Measurements from ENCODE around the gene PARP1.

PARP1 gene

DNA sequence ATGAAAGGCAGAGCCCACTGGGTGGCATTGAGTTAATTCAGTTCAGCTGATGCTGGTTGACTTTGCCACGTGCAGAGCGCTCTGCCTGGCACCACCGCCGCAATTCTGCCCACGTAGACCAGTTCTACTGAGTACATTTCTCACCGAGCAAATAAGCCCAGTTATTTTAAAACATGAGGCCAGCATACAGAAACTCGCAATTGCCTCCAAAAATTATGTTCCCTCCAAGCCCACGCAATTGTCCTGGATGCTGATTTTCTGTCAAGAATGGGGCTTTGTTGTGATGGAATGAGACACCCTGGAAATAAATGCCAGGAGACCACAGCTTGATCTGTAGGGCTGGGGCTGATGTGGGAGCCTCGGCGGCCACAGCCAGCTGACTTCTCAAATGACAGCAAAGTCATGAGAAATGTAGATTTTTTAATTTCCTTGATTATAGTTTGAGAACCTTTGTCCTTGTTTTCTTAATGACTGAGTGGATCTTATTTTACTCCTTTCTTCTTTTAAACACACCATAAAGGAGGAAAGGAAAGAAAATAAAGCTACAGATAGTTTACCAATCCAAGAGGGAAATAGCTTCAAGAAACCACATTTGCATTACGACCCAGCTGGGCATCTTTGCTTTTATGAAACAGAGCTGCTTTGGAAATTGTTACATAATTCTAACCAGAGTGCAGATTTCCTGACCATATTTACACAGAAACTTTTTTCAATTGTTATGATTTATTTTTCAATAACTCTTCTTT is 11.6 kb upstream of the PARP1 start:
- Histone ChIP-seq H3K9ac (ENCODE audit: low read length) (no peak overlapping the region), H3K79me2 (ENCODE audit: insufficient read depth, low read length) (no peaks in the 10 kb centered on the region), H2AFZ (ENCODE audit: low read length) (no peak overlapping the region), H3K27ac (ENCODE audit: low read depth, low read length, poor library complexity, severe bottlenecking) (peak overlapping the region; percentile 4), H3K9me2 (ENCODE audit: low read depth, low read length) (no peaks in the 10 kb centered on the region), H3K27me3 (ENCODE audit: insufficient read depth, low read length) (no peaks in the 10 kb centered on the region), H3K4me2 (ENCODE audit: low read length) (no peak overlapping the region), H3K4me3 (ENCODE audit: low read depth, low read length, poor library complexity, severe bottlenecking) (no peak overlapping the region), H3K4me1 (ENCODE audit: insufficient read depth, low read length, severe bottlenecking) (peaks cover 33% of the 10 kb centered on the region), H3K36me3 (ENCODE audit: insufficient read depth, low read length) (no peaks in the 10 kb centered on the region), H3K9me3 (ENCODE audit: low read length) (no peaks in the 10 kb centered on the region), H3F3A (ENCODE audit: insufficient read depth, low read length) (no peaks in the 10 kb centered on the region), H4K20me1 (ENCODE audit: insufficient read depth, low read length) (no peaks in the 10 kb centered on the region)
- no peak for TF ChIP-seq EZH2 (IDR thresholded peaks at IDR 0.05; ENCODE audit: borderline replicate concordance, low read length)
- TF ChIP-seq, protein P1, sequence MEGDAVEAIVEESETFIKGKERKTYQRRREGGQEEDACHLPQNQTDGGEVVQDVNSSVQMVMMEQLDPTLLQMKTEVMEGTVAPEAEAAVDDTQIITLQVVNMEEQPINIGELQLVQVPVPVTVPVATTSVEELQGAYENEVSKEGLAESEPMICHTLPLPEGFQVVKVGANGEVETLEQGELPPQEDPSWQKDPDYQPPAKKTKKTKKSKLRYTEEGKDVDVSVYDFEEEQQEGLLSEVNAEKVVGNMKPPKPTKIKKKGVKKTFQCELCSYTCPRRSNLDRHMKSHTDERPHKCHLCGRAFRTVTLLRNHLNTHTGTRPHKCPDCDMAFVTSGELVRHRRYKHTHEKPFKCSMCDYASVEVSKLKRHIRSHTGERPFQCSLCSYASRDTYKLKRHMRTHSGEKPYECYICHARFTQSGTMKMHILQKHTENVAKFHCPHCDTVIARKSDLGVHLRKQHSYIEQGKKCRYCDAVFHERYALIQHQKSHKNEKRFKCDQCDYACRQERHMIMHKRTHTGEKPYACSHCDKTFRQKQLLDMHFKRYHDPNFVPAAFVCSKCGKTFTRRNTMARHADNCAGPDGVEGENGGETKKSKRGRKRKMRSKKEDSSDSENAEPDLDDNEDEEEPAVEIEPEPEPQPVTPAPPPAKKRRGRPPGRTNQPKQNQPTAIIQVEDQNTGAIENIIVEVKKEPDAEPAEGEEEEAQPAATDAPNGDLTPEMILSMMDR (IDR thresholded peaks at IDR 0.05; ENCODE audit: low read length), result no peak

- Histone ChIP-seq H3K9me2 (ENCODE audit: low read depth, low read length) (no peaks in the 10 kb centered on the region), H3K27ac (ENCODE audit: low read depth, low read length, poor library complexity, severe bottlenecking) (no peak overlapping the region), H2AFZ (ENCODE audit: low read length) (no peak overlapping the region), H3F3A (ENCODE audit: insufficient read depth, low read length) (no peaks in the 10 kb centered on the region), H3K79me2 (ENCODE audit: insufficient read depth, low read length) (no peaks in the 10 kb centered on the region), H4K20me1 (ENCODE audit: insufficient read depth, low read length) (no peaks in the 10 kb centered on the region), H3K4me2 (ENCODE audit: low read length) (no peak overlapping the region), H3K36me3 (ENCODE audit: insufficient read depth, low read length) (no peaks in the 10 kb centered on the region), H3K4me3 (ENCODE audit: low read depth, low read length, poor library complexity, severe bottlenecking) (no peak overlapping the region), H3K4me1 (ENCODE audit: insufficient read depth, low read length, severe bottlenecking) (peaks cover 33% of the 10 kb centered on the region), H3K9me3 (ENCODE audit: low read length) (no peaks in the 10 kb centered on the region), H3K9ac (ENCODE audit: low read length) (no peak overlapping the region), H3K27me3 (ENCODE audit: insufficient read depth, low read length) (no peaks in the 10 kb centered on the region)
- TF ChIP-seq EZH2 (IDR thresholded peaks at IDR 0.05; ENCODE audit: borderline replicate concordance, low read length), result no peak
- TF ChIP-seq, protein P1 (IDR thresholded peaks at IDR 0.05; ENCODE audit: low read length), result no peak
Observed at GRCh38 chr1:226417830-226418546, 10.1 kb upstream of the PARP1 start.

DNA sequence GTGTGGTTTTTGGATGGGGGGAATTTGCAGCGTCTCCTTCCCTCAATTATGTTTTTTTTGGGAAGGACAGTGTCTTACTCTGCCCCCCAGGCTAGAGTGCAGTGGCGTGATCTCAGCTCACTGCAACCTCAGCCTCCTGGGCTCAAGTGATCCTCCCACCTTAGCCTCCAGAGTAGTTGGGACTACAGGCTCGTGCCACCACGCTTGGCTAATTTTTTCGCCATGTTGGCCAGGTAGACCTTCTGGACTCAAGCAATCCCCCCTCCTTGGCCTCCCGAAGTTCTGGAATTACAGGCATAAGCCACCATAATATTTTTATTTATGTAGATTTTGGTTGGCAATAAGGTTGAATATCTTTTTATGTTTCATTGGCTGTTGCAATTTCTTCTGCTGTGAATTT is 9.5 kb upstream of the PARP1 start:
- Histone ChIP-seq H3K27ac (ENCODE audit: low read depth, low read length, poor library complexity, severe bottlenecking) (no peak overlapping the region), H3K4me1 (ENCODE audit: insufficient read depth, low read length, severe bottlenecking) (peaks cover 33% of the 10 kb centered on the region), H3K9me3 (ENCODE audit: low read length) (no peaks in the 10 kb centered on the region), H3K4me3 (ENCODE audit: low read depth, low read length, poor library complexity, severe bottlenecking) (no peak overlapping the region), H3K9me2 (ENCODE audit: low read depth, low read length) (no peaks in the 10 kb centered on the region), H3K4me2 (ENCODE audit: low read length) (no peak overlapping the region), H4K20me1 (ENCODE audit: insufficient read depth, low read length) (no peaks in the 10 kb centered on the region), H2AFZ (ENCODE audit: low read length) (no peak overlapping the region), H3K27me3 (ENCODE audit: insufficient read depth, low read length) (no peaks in the 10 kb centered on the region), H3K79me2 (ENCODE audit: insufficient read depth, low read length) (no peaks in the 10 kb centered on the region), H3F3A (ENCODE audit: insufficient read depth, low read length) (no peaks in the 10 kb centered on the region), H3K9ac (ENCODE audit: low read length) (no peak overlapping the region), H3K36me3 (ENCODE audit: insufficient read depth, low read length) (no peaks in the 10 kb centered on the region)
- TF ChIP-seq EZH2 (IDR thresholded peaks at IDR 0.05; ENCODE audit: borderline replicate concordance, low read length), result no peak
- TF ChIP-seq, protein P1 (IDR thresholded peaks at IDR 0.05; ENCODE audit: low read length), result no peak
